SKM-1 treated with dmso at 0.1 percent for 144 hours (cell line): ENCODE data around the gene MAGED1.
"Not testable (repeated sequence)": the region's sequence is repeated elsewhere in the genome, so short reads cannot be mapped to it uniquely, and the experiment has no call there.

Experiments used
- DNase-seq: peaks from one replicate; lab custom pipeline; 2025; ENCODE audit not compliant: unreplicated experiment; lab: John Stamatoyannopoulos, UW

The MAGED1 gene

GRCh38 chrX:51893931-51894696 lies 691 bp downstream of the MAGED1 start:
- DNase-seq, result no peak

- DNase-seq, result no peak
Observed at GRCh38 chrX:51894697-51895336, 1.4 kb downstream of the MAGED1 start.

- no peak for DNase-seq
Observed at GRCh38 chrX:51896626-51897025, 3.2 kb downstream of the MAGED1 start.

GRCh38 chrX:51899741-51900140 lies 6.3 kb downstream of the MAGED1 start:
- DNase-seq, result no peak

GRCh38 chrX:51902510-51903050 lies 9.2 kb downstream of the MAGED1 start:
- DNase-seq, result no peak

GRCh38 chrX:51905152-51905551 lies 11.7 kb downstream of the MAGED1 start:
- DNase-seq, result not testable (repeated sequence)

GRCh38 chrX:51905711-51906110 lies 12.3 kb downstream of the MAGED1 start:
- DNase-seq, result no peak

GRCh38 chrX:51917604-51918003 lies 24.2 kb downstream of the MAGED1 start:
- DNase-seq, result no peak

- DNase-seq, result no peak
Observed at GRCh38 chrX:51922561-51922960, 29.1 kb downstream of the MAGED1 start.

- no peak for DNase-seq
Observed at GRCh38 chrX:51931566-51932150, 38.2 kb downstream of the MAGED1 start.
